GM04503 (cell line): ENCODE data around the gene UROD.
"Not testable (repeated sequence)": the region's sequence is repeated elsewhere in the genome, so short reads cannot be mapped to it uniquely, and the experiment has no call there.

ENCODE experiments used
- DNase-seq: peaks from one replicate; pipeline ENCODE4 v3.0.0-alpha.2; 2012; ENCODE audit warnings: low read depth

Gene UROD

GRCh38 chr1:45040297-45040696 is 28.2 kb downstream of the UROD start:
- DNase-seq, result no peak

GRCh38 chr1:45043094-45043493 is 31.0 kb downstream of the UROD start:
- DNase-seq, result no peak

DNA sequence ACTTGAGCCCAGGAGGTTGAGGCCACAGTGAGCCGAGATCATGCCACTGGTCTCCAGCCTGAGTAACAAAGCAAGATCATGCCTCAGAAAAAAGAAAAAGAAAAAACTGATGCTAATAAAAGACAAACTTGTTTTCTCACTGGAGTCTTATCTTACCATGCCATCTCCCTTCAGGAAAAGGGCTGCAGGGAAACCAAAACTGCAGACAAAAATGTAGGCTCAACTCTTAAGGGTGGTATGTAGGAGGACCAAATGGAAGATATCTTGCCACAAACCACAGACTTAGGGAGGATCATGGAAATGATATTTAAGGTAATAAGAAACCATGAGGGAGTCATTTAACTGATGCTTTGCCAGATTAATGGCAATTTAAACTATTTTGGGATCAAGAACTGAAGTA is 32.9 kb downstream of the UROD start:
- no peak for DNase-seq

- no peak for DNase-seq
Measured at GRCh38 chr1:45047032-45047431, 35.0 kb downstream of the UROD start.

DNA sequence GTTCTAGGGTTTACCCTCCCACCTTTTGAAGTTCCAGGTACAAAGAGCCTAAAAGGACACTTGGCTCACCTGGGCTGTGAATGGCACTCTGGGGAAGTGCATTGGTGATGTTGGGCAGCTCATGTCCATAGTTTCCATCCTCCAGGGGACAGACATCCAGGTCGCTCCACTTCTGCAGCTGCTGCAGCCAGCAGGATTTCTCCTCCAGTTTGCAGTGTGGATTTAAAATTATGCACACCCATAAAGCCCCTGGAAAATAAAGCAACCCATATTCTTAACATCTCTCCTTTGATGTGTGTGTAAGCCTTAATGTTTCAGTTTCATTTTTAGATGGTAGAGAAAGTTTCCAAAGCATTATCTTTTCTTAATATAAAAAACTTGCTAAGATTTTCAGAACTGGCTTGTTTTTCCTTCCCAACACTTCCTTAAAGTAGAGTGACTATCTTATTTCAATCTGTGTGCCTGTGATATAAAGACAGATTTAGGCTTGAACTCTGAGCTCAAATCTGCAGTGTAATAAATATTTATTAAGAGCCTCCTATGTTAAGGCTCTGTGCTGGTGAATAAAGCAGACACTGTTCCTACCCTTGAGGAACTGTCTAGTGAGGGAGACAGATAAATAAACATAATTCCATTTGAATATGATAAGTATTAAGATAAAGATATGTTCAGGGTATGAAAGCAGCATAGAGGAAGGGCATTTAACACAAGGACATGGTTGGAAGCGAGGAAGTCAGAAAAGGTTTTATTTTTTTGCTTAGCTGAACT is 39.1 kb downstream of the UROD start:
- DNase-seq, result no peak

GRCh38 chr1:45057542-45057941 is 45.5 kb downstream of the UROD start:
- DNase-seq, result no peak

DNA sequence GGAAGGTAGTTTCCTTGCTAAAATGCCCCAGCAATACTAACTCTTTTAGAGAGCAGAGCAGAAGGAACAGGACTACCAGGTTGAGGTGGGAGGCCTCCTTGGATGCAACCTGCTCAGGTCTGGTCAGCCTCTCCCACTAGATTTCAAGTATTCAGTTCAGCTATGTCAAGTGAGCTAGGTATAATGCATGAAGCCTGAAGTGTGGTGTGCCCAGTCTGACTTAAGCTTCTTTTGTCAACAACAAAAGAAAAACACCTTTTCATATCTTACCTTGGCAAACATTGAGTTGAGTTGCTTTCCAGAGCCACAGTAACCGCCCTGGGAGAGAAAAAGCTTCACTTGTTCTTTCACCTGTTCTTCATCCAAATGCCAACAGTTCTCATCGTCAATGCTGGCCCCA is 47.8 kb downstream of the UROD start:
- DNase-seq, result no peak

GRCh38 chr1:45062463-45062862 is 50.4 kb downstream of the UROD start:
- DNase-seq, result not testable (repeated sequence)

DNA sequence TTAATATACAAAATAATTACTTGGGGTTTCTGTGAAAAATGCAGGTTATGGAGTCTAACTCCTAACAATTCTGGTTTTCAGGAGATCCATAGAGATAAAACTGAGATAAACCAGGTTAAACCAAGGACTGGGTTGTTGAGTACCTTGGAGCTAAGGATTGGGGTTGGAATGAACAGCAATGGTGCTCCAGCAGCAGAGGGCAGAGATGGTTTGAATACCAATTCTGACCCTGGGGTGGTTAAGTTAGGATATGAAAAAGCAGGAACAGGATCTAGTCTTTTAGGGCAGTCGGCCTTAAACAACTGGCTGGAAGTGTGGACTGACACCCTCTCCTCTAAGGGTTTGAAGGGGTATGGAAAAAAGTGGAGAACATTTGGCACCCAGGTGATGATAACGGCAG is 53.0 kb downstream of the UROD start:
- DNase-seq, result no peak
